ENCODE results near the gene PRLR. TPM values are rescaled to one million over a fixed set of nuclear protein-coding genes. Genes with fewer than 3 reads are reported as not detected.

The PRLR gene
- total RNA-seq, 2 experiments from 2014 or later, result 0.03 TPM; not detected in 1

GRCh38 chr5:35236770-35237169 is 6.5 kb upstream of the PRLR start:
- H3K4me3 Mint-ChIP-seq, result no peak overlapping the region
- H3K36me3 ChIP-seq (ENCODE audit: insufficient read depth, low read length), result no peaks in the 10 kb centered on the region
- H3K27ac ChIP-seq (ENCODE audit: low read depth in 1 of 2, low read length in 2 of 2), result no peak overlapping the region
- intact Hi-C loops (cut with DNase I, micrococcal nuclease), result no loop called here
- H3K36me3 Mint-ChIP-seq (ENCODE audit: low read depth), result no peaks in the 10 kb centered on the region
- H3K4me3 ChIP-seq (ENCODE audit: low read length), result no peak overlapping the region
- H3K4me1 Mint-ChIP-seq (ENCODE audit: low read depth), result no peaks in the 10 kb centered on the region
- peaks cover 31% of the 10 kb centered on the region for H3K27me3 Mint-ChIP-seq
- TF ChIP-seq, protein P1, sequence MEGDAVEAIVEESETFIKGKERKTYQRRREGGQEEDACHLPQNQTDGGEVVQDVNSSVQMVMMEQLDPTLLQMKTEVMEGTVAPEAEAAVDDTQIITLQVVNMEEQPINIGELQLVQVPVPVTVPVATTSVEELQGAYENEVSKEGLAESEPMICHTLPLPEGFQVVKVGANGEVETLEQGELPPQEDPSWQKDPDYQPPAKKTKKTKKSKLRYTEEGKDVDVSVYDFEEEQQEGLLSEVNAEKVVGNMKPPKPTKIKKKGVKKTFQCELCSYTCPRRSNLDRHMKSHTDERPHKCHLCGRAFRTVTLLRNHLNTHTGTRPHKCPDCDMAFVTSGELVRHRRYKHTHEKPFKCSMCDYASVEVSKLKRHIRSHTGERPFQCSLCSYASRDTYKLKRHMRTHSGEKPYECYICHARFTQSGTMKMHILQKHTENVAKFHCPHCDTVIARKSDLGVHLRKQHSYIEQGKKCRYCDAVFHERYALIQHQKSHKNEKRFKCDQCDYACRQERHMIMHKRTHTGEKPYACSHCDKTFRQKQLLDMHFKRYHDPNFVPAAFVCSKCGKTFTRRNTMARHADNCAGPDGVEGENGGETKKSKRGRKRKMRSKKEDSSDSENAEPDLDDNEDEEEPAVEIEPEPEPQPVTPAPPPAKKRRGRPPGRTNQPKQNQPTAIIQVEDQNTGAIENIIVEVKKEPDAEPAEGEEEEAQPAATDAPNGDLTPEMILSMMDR (IDR thresholded peaks at IDR 0.05), result no peak
- H3K27ac Mint-ChIP-seq, result no peak overlapping the region
- peaks cover 2% of the 10 kb centered on the region for H3K9me3 Mint-ChIP-seq
- POLR2A ChIA-PET, result no interaction called here
- ATAC-seq (ENCODE audit: poor library complexity) (no peak), DNase-seq (no peak)
- peaks cover 0 to 7% of the 10 kb centered on the region in 2 experiments for H3K27me3 ChIP-seq (ENCODE audit: control insufficient read depth in 1 of 2, insufficient read depth in 2 of 2, low read length in 2 of 2)
- CTCF ChIA-PET, result no interaction called here
- no peaks in the 10 kb centered on the region for H3K4me1 ChIP-seq (ENCODE audit: insufficient read depth, low read length)
- no peaks in the 10 kb centered on the region for H3K9me3 ChIP-seq (ENCODE audit: control insufficient read depth in 1 of 2, insufficient read depth in 1 of 2, low read length in 2 of 2)

DNA sequence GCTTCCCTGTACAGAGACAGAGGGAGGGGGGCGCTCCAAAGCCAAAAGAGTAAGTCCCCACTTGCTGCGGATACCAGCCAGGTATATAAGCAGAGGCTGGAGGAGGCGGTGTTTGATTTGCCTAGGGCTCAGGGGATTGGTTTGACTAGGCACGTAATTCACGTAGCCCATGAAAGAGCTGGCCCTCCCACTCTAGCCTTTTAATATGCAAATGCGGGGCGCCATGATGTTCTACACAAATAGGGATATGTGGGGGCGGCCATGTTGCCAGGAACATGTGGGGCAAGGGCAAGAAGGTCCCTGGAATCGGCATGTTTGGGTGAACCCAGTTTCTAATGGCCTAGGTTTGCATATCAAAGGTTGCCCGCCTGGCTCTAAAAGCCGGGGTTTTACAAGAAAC is 3.3 kb upstream of the PRLR start:
- H3K36me3 ChIP-seq (ENCODE audit: insufficient read depth, low read length), result no peaks in the 10 kb centered on the region
- TF ChIP-seq, protein P1 (IDR thresholded peaks at IDR 0.05), result no peak
- no peaks in the 10 kb centered on the region for H3K9me3 ChIP-seq (ENCODE audit: control insufficient read depth in 1 of 2, insufficient read depth in 1 of 2, low read length in 2 of 2)
- no peak overlapping the region for H3K27ac ChIP-seq (ENCODE audit: low read depth in 1 of 2, low read length in 2 of 2)
- intact Hi-C loops (cut with DNase I, micrococcal nuclease), result loop anchor here in 1 of 2 experiments (2.0 kb wide), 1 partner anchor 61 kb away; no protein-coding TSS in a partner anchor
- H3K4me3 ChIP-seq (ENCODE audit: low read length), result no peak overlapping the region
- ChIA-PET CTCF (interaction anchor here (0.7 kb wide), 1 partner anchor 246 kb away, joined by 3 read pairs; no protein-coding TSS in a partner anchor), POLR2A (no interaction called here)
- no peak overlapping the region for H3K27ac Mint-ChIP-seq
- ATAC-seq (ENCODE audit: poor library complexity) (no peak), DNase-seq (no peak)
- H3K27me3 ChIP-seq (ENCODE audit: control insufficient read depth in 1 of 2, insufficient read depth in 2 of 2, low read length in 2 of 2), result peaks cover 20 to 22% of the 10 kb centered on the region in 2 experiments
- peaks cover 54% of the 10 kb centered on the region for H3K27me3 Mint-ChIP-seq
- H3K4me3 Mint-ChIP-seq, result no peak overlapping the region
- no peaks in the 10 kb centered on the region for H3K36me3 Mint-ChIP-seq (ENCODE audit: low read depth)
- H3K9me3 Mint-ChIP-seq, result peaks cover 2% of the 10 kb centered on the region
- peaks cover 14% of the 10 kb centered on the region for H3K4me1 ChIP-seq (ENCODE audit: insufficient read depth, low read length)
- H3K4me1 Mint-ChIP-seq (ENCODE audit: low read depth), result peaks cover 17% of the 10 kb centered on the region

DNA sequence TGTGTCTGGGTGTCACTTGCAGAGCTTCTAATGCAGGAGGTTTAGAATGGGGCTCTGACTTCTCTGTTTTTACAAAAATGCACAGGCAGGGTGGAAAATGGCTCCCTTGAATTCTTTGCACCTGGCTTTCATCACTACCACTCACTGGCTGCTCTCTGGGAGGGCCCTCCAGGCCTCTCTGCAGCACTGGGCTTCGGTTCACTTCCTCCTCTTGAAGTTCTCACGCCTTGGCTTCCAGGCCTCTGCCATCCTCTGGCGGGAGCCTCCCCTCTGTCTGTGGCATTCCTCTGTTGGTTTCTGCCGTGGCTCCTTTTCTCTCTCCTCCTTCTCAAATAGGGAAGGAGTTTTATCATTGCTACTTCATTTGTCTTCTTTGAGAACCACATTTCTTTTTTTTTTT is 2.8 kb upstream of the PRLR start:
- no peak overlapping the region for H3K27ac Mint-ChIP-seq
- H3K4me3 Mint-ChIP-seq, result no peak overlapping the region
- DNase-seq, result no peak
- CTCF ChIA-PET, result interaction anchor here (0.7 kb wide), 1 partner anchor 247 kb away, joined by 3 read pairs; no protein-coding TSS in a partner anchor
- H3K4me1 ChIP-seq (ENCODE audit: insufficient read depth, low read length), result peaks cover 14% of the 10 kb centered on the region
- no peaks in the 10 kb centered on the region for H3K36me3 ChIP-seq (ENCODE audit: insufficient read depth, low read length)
- peaks cover 59% of the 10 kb centered on the region for H3K27me3 Mint-ChIP-seq
- H3K36me3 Mint-ChIP-seq (ENCODE audit: low read depth), result no peaks in the 10 kb centered on the region
- intact Hi-C loops (cut with DNase I, micrococcal nuclease), result loop anchor here in 1 of 2 experiments (2.0 kb wide), 1 partner anchor 60 kb away; no protein-coding TSS in a partner anchor
- peaks cover 23 to 26% of the 10 kb centered on the region in 2 experiments for H3K27me3 ChIP-seq (ENCODE audit: control insufficient read depth in 1 of 2, insufficient read depth in 2 of 2, low read length in 2 of 2)
- peaks cover 2% of the 10 kb centered on the region for H3K9me3 Mint-ChIP-seq
- ATAC-seq (ENCODE audit: poor library complexity), result no peak
- no peak overlapping the region for H3K4me3 ChIP-seq (ENCODE audit: low read length)
- TF ChIP-seq, protein P1 (IDR thresholded peaks at IDR 0.05), result no peak
- H3K4me1 Mint-ChIP-seq (ENCODE audit: low read depth), result peaks cover 17% of the 10 kb centered on the region
- no peaks in the 10 kb centered on the region for H3K9me3 ChIP-seq (ENCODE audit: control insufficient read depth in 1 of 2, insufficient read depth in 1 of 2, low read length in 2 of 2)
- POLR2A ChIA-PET, result no interaction called here
- H3K27ac ChIP-seq (ENCODE audit: low read depth in 1 of 2, low read length in 2 of 2), result no peak overlapping the region
